ENCODE data around the gene TTC39C.
A peak's percentile ranks its signal among the peaks of the same experiment; 100 is the strongest.
"Not testable (repeated sequence)": the region's sequence is repeated elsewhere in the genome, so short reads cannot be mapped to it uniquely, and the experiment has no call there.

TTC39C gene

DNA sequence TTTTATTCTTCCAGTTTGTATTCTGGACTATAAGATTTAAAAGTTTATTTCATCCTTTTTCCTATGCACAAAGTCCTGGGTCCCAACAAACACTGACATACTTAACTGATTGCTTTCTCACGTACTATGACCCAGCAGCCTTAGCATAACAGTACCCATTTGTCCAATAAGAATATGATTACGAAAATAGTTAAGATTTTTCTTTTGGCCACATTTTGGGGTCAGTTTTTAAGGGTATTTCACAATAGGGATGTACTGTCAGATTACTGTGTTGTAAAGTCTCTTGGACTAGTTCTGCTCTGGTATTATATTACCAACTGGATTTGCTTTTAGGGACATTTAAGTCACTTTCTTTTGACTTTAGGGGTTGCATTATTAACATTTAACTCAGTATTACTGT lies 46.1 kb downstream of the TTC39C start:
- H3K36me3 ChIP-seq (ENCODE audit: control insufficient read depth, insufficient read depth, low read length, severe bottlenecking) = no peaks in the 10 kb centered on the region
- peak; percentile 82 for DNase-seq (ENCODE audit: low read depth)
- H3K9ac ChIP-seq (ENCODE audit: low read length) = no peak overlapping the region
- no peaks in the 10 kb centered on the region for H3K27me3 ChIP-seq (replicated peaks; ENCODE audit: control insufficient read depth, insufficient read depth, low read length)
- H3K9me3 ChIP-seq (ENCODE audit: control insufficient read depth, low read length) = no peaks in the 10 kb centered on the region
- peak overlapping the region; percentile 33 for H3K4me3 ChIP-seq (ENCODE audit: low read length)
- peaks cover 72% of the 10 kb centered on the region for H3K4me1 ChIP-seq (ENCODE audit: control insufficient read depth, insufficient read depth, low read length)

DNA sequence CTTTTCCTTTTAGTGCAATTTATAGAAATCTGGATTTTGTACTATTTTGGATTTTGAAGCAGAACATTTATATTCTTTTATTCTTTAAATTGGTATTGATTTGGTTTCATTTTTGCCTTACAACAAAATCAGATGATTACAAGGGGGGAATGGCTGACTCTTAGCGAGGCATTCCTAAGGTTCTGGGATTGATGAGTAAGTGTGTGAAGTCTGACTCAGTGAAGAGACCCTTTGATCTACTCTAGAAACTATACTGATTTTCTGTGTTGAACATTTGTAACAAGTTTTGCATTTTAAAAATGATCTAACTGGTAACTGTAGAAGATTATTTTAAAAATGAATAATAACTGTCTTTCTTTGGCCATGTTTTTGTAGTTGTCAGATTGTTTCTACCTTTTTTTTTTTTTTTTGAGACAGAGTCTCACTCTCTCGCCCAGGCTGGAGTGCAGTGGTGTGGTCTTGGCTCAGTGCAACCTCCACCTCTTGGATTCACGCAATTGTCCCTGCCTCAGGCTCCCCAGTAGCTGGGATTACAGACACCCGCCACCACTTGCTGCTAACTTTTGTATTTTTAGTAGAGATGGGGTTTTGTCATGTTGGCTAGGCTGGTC lies 48.7 kb downstream of the TTC39C start:
- peaks cover 23% of the 10 kb centered on the region for H3K36me3 ChIP-seq (ENCODE audit: control insufficient read depth, insufficient read depth, low read length, severe bottlenecking)
- H3K9ac ChIP-seq (ENCODE audit: low read length) = peak overlapping the region; percentile 44
- peaks cover 64% of the 10 kb centered on the region for H3K4me1 ChIP-seq (ENCODE audit: control insufficient read depth, insufficient read depth, low read length)
- no peaks in the 10 kb centered on the region for H3K27me3 ChIP-seq (replicated peaks; ENCODE audit: control insufficient read depth, insufficient read depth, low read length)
- H3K9me3 ChIP-seq (ENCODE audit: control insufficient read depth, low read length) = no peaks in the 10 kb centered on the region
- H3K4me3 ChIP-seq (ENCODE audit: low read length) = no peak overlapping the region
- DNase-seq (ENCODE audit: low read depth) = peak; percentile 57

DNA sequence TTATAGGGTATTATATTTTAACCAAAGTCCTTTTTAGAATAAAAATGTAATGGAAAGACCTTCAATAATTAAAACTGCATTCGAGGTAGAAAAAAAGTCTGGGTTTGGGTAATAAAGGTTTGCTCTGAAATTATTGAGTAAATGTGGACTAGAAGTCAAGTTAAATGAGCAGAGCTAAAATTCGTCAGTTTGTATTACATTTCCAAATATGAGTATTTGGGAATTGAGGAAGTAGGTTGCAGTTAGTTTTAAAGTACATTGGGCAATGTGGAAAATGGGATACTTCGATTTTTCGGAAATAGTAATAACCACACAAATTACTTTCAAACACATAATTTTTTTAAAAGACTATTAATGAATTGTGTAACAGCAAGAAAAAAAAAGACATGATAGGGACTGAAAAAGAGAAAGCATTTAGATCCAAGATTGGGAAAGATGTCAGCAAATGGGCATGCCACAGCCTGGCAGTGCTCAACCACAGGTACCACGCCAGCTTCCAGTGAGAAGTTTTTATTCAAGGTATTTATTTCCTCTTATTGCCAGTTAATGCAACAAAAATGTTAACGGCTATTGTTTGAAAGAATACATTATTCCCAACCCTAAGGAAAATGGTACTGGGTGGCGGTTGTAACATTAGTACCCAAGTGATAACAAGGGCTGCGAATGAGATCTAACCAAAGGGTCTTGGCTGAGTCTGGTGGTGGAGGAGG lies 50.0 kb downstream of the TTC39C start:
- Histone ChIP-seq H3K27me3 (replicated peaks; ENCODE audit: control insufficient read depth, insufficient read depth, low read length) (no peaks in the 10 kb centered on the region), H3K4me1 (ENCODE audit: control insufficient read depth, insufficient read depth, low read length) (peaks cover 76% of the 10 kb centered on the region), H3K36me3 (ENCODE audit: control insufficient read depth, insufficient read depth, low read length, severe bottlenecking) (peaks cover 27% of the 10 kb centered on the region), H3K9ac (ENCODE audit: low read length) (peak overlapping the region; percentile 44), H3K9me3 (ENCODE audit: control insufficient read depth, low read length) (no peaks in the 10 kb centered on the region), H3K4me3 (ENCODE audit: low read length) (no peak overlapping the region)
- DNase-seq (ENCODE audit: low read depth) = no peak

DNA sequence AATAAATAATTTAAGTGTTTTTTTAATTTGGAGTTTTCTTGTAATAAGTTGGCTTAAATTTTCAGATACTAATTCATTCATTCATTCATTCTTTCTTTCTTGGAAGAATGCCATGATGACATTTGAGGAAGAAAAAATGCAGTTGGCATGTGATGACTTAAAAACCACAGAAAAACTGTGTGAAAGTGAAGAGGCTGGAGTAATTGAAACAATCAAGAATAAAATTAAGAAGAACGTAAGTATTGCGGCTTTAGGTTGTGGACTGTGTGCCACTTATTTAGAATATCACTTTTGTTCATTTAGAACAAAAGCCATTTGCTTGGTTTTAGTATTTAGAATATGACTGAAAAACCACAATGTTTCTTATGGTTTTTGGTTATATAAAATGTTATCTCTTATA lies 51.4 kb downstream of the TTC39C start:
- Histone ChIP-seq H3K9me3 (ENCODE audit: control insufficient read depth, low read length) (no peaks in the 10 kb centered on the region), H3K4me3 (ENCODE audit: low read length) (no peak overlapping the region), H3K27me3 (replicated peaks; ENCODE audit: control insufficient read depth, insufficient read depth, low read length) (no peaks in the 10 kb centered on the region), H3K36me3 (ENCODE audit: control insufficient read depth, insufficient read depth, low read length, severe bottlenecking) (peaks cover 32% of the 10 kb centered on the region), H3K9ac (ENCODE audit: low read length) (no peak overlapping the region), H3K4me1 (ENCODE audit: control insufficient read depth, insufficient read depth, low read length) (peaks cover 71% of the 10 kb centered on the region)
- no peak for DNase-seq (ENCODE audit: low read depth)

DNA sequence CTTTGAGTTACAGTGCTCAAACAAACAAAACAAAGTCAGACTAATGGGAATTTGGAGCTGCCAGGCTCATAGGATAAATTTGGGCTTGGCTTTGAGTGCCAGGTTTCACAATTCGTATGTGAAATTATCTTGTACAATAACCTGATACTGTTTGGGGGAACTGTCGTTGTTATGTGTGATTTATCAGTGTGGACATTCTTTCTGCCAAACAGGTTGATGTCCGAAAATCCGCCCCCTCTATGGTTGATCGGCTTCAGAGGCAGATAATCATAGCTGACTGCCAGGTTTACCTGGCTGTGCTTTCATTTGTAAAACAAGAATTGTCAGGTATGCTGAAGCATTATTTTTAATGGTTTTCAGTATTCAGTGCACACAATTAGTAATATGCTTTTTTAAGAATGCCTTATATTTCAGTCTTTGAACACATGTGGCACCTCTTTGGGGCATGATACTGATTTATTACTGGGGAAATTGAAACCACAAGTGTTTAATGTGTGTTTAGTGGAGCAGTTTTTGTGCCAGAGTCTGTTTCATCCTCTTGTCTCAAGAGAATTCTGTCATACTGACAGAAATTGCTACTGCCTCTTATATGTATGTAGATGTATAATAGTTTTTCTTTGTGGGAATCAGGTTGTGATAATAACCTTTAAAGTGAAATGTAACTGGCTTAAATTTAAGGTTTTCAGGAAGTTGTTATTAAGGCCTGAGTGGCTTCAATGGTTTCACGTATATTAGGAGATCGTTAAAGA lies 54.6 kb downstream of the TTC39C start:
- Histone ChIP-seq H3K4me1 (ENCODE audit: control insufficient read depth, insufficient read depth, low read length) (peaks cover 39% of the 10 kb centered on the region), H3K27me3 (replicated peaks; ENCODE audit: control insufficient read depth, insufficient read depth, low read length) (no peaks in the 10 kb centered on the region), H3K9me3 (ENCODE audit: control insufficient read depth, low read length) (no peaks in the 10 kb centered on the region), H3K36me3 (ENCODE audit: control insufficient read depth, insufficient read depth, low read length, severe bottlenecking) (peaks cover 49% of the 10 kb centered on the region), H3K4me3 (ENCODE audit: low read length) (no peak overlapping the region), H3K9ac (ENCODE audit: low read length) (no peak overlapping the region)
- no peak for DNase-seq (ENCODE audit: low read depth)

DNA sequence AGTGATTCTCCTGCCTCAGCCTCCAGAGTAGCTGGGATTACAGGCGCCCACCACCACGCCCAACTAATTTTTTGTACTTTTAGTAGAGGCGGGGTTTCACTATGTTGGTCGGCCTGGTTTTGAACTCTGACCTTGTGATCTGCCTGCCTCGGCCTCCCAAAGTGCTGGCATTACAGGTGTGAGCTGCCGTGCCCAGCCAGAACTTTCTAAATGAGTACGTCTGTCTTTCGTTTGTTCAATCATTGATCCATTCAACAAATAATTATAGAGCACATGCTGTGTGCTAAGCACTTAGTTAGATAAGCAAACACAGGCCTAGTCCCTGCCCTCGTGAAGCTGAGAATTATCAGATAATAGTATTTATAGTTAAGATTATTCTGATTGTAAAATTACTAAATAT lies 56.5 kb downstream of the TTC39C start:
- Histone ChIP-seq H3K9me3 (ENCODE audit: control insufficient read depth, low read length) (no peaks in the 10 kb centered on the region), H3K4me3 (ENCODE audit: low read length) (no peak overlapping the region), H3K4me1 (ENCODE audit: control insufficient read depth, insufficient read depth, low read length) (peaks cover 34% of the 10 kb centered on the region), H3K36me3 (ENCODE audit: control insufficient read depth, insufficient read depth, low read length, severe bottlenecking) (peaks cover 52% of the 10 kb centered on the region), H3K27me3 (replicated peaks; ENCODE audit: control insufficient read depth, insufficient read depth, low read length) (no peaks in the 10 kb centered on the region), H3K9ac (ENCODE audit: low read length) (no peak overlapping the region)
- no peak for DNase-seq (ENCODE audit: low read depth)

DNA sequence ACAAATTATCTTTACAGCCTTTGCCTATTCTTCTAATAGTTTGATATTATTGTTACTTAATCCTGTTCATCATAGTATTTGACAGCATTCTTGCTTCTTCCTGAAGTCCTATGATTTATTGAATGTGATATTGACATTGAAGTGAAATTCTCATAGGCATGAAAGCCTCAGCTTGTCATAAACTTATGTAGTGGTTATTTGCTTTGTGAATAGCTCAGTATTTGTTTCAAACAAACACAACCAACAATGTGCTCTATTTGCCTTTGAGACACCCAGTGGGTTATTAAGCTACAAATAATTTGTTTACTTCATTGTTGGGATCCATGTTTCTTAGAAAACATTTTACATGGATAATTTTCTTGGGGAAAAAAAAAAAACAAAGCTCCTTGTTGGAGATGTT lies 57.2 kb downstream of the TTC39C start:
- no peak for DNase-seq (ENCODE audit: low read depth)
- H3K4me1 ChIP-seq (ENCODE audit: control insufficient read depth, insufficient read depth, low read length) = peaks cover 32% of the 10 kb centered on the region
- H3K9me3 ChIP-seq (ENCODE audit: control insufficient read depth, low read length) = no peaks in the 10 kb centered on the region
- H3K4me3 ChIP-seq (ENCODE audit: low read length) = no peak overlapping the region
- no peaks in the 10 kb centered on the region for H3K27me3 ChIP-seq (replicated peaks; ENCODE audit: control insufficient read depth, insufficient read depth, low read length)
- H3K9ac ChIP-seq (ENCODE audit: low read length) = no peak overlapping the region
- peaks cover 45% of the 10 kb centered on the region for H3K36me3 ChIP-seq (ENCODE audit: control insufficient read depth, insufficient read depth, low read length, severe bottlenecking)

DNA sequence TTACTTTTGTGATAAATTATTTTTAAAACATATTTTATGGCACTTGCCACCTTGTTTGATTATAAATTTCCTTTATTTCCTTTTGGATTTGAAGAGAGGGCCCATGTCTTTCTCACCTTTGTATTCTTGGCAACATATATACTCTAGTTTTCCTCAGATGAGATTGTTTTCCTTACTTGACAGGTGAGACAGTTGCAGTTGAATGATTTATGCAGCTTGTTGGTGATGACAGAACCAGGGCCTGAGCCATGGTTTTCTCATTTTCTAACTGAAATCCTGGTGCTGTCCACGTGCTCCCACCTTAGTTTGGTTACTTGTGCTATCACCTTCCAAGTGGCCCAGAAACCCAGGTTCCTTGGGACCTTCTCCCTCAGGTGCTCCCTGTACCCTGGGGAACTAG lies 58.2 kb downstream of the TTC39C start:
- H3K27me3 ChIP-seq (replicated peaks; ENCODE audit: control insufficient read depth, insufficient read depth, low read length) = no peaks in the 10 kb centered on the region
- no peak overlapping the region for H3K9ac ChIP-seq (ENCODE audit: low read length)
- no peak overlapping the region for H3K4me3 ChIP-seq (ENCODE audit: low read length)
- H3K36me3 ChIP-seq (ENCODE audit: control insufficient read depth, insufficient read depth, low read length, severe bottlenecking) = peaks cover 35% of the 10 kb centered on the region
- no peak for DNase-seq (ENCODE audit: low read depth)
- no peaks in the 10 kb centered on the region for H3K9me3 ChIP-seq (ENCODE audit: control insufficient read depth, low read length)
- H3K4me1 ChIP-seq (ENCODE audit: control insufficient read depth, insufficient read depth, low read length) = peaks cover 36% of the 10 kb centered on the region

DNA sequence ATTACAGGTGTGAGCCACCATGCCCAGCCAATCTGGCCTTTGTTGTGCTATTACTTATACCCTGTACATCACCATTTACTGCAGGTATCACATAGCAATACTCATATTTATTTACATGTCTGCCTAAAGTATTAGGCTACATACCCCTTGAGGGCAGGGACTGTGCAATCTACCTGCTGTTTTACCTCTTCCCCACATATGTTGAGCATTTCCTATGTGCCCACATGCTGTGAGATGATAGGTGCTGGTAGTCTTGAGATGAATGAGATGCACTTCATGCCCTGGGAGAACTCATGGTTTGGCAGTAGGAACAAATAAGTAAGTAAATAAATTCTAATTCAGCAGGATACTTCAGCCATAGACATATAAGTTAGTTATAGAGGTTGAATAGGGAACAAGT lies 59.2 kb downstream of the TTC39C start:
- Histone ChIP-seq H3K9ac (ENCODE audit: low read length) (no peak overlapping the region), H3K27me3 (replicated peaks; ENCODE audit: control insufficient read depth, insufficient read depth, low read length) (no peaks in the 10 kb centered on the region), H3K9me3 (ENCODE audit: control insufficient read depth, low read length) (no peaks in the 10 kb centered on the region), H3K4me1 (ENCODE audit: control insufficient read depth, insufficient read depth, low read length) (peaks cover 32% of the 10 kb centered on the region), H3K4me3 (ENCODE audit: low read length) (no peak overlapping the region), H3K36me3 (ENCODE audit: control insufficient read depth, insufficient read depth, low read length, severe bottlenecking) (peaks cover 31% of the 10 kb centered on the region)
- no peak for DNase-seq (ENCODE audit: low read depth)

DNA sequence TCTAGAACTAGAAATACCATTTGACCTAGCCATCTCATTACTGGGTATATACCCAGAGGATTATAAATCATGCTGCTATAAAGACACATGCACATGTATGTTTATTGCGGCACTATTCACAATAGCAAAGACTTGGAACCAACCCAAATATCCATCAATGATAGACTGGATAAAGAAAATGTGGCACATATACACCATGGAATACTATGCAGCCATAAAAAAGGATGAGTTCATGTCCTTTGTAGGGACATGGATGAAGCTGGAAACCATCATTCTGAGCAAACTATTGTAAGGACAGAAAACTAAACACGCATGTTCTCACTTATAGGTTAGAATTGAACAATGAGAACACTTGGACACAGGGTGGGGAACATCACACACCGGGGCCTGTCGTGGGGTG lies 60.2 kb downstream of the TTC39C start:
- not testable (repeated sequence) for H3K9me3 ChIP-seq (ENCODE audit: control insufficient read depth, low read length); H3K27me3 ChIP-seq (replicated peaks; ENCODE audit: control insufficient read depth, insufficient read depth, low read length); H3K4me3 ChIP-seq (ENCODE audit: low read length); DNase-seq (ENCODE audit: low read depth); H3K9ac ChIP-seq (ENCODE audit: low read length)
- H3K36me3 ChIP-seq (ENCODE audit: control insufficient read depth, insufficient read depth, low read length, severe bottlenecking) = peaks cover 31% of the 10 kb centered on the region
- H3K4me1 ChIP-seq (ENCODE audit: control insufficient read depth, insufficient read depth, low read length) = peaks cover 22% of the 10 kb centered on the region

DNA sequence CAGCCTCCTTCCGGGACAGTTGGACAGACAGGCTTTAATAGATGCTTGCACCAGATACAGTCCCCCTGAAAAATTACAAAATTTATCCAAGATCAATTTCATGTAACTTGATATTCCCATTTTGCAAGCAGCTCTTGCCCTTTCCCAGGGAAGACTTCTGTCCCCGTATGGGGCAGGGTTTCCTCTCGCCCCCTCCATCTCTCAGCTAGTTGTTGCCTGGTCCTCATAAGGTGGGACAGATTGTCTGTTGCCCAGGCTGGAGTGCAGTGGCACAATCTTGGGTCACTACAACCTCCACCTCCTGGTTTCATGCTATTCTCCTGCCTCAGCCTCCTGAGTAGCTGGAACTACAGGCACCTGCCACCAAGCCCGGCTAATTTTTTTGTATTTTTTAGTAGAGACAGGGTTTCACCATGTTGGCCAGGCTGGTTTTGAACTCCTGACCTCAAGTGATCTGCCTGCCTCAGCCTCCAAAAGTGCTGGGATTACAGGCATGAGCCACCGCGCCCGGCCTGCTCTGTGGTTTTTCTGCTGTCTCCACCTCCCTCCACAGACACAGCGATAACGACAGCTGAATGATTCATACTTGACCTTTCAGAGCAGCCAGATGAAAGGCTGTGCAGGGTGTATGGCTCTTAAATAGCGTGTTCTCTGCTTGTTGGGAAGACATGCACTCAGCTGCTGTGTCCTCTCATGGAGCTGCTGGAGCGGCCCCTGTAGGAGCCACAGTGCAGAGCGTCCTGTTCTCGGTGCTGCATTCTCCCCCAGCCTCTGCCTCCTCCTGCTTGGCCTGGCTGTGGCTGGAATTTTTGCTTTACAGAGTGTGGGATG lies 61.4 kb downstream of the TTC39C start:
- Histone ChIP-seq H3K4me3 (ENCODE audit: low read length) (peak overlapping the region; percentile 2), H3K36me3 (ENCODE audit: control insufficient read depth, insufficient read depth, low read length, severe bottlenecking) (peaks cover 34% of the 10 kb centered on the region), H3K27me3 (replicated peaks; ENCODE audit: control insufficient read depth, insufficient read depth, low read length) (no peaks in the 10 kb centered on the region), H3K4me1 (ENCODE audit: control insufficient read depth, insufficient read depth, low read length) (peaks cover 18% of the 10 kb centered on the region), H3K9ac (ENCODE audit: low read length) (peak overlapping the region; percentile 43), H3K9me3 (ENCODE audit: control insufficient read depth, low read length) (no peaks in the 10 kb centered on the region)
- peak; percentile 86 for DNase-seq (ENCODE audit: low read depth)

Data from adipocyte (in vitro differentiated cells).